Ovary (tissue), 9 donors: ENCODE measurements around the gene ITFG1. TPM values are rescaled to one million over a fixed set of nuclear protein-coding genes. Genes with fewer than 3 reads are reported as not detected.

Experiments
- DNase-seq, 5 donors: peaks; one replicate each; pipeline ENCODE4 v3.0.0-alpha.2; 2019 to 2020
- H3K27ac ChIP-seq, 2 donors: fragments of 200-600 bp; one replicate each; pipeline versions ENCODE4 v1.5.1 to v1.8.0; 2019 to 2022
- H3K27me3 ChIP-seq: fragments of 200-600 bp; one replicate; pipeline ENCODE4 v1.8.0; 2022
- H3K36me3 ChIP-seq: fragments of 200-600 bp; sonication (generic); one replicate; pipeline ENCODE4 v1.5.1; 2019
- H3K4me1 ChIP-seq: one replicate; pipeline ENCODE4 v1.8.1; 2013; ENCODE audit warnings: mild to moderate bottlenecking, moderate library complexity; ENCODE audit not compliant: insufficient read depth
- H3K4me3 ChIP-seq: fragments of 200-600 bp; sonication (generic); one replicate; pipeline ENCODE4 v1.5.1; 2017
- H3K9me3 ChIP-seq, 2 donors: fragments of 200-600 bp in 1 of 2; sonication (generic) in 1 of 2; one replicate each; pipeline versions ENCODE4 v1.5.1 to v1.8.1; 2013 to 2019; ENCODE audit warnings: mild to moderate bottlenecking in 1 of 2, moderate library complexity in 1 of 2
- EP300 ChIP-seq: sonication (generic); formaldehyde crosslinking; IDR thresholded peaks from one replicate; pipeline ENCODE4 v1.6.1; 2017; ENCODE audit warnings: antibody characterized with exemption
- POLR2A ChIP-seq: fragments of 450-650 bp; IDR thresholded peaks from one replicate; pipeline ENCODE4 v1.6.1; 2017; ENCODE audit warnings: antibody characterized with exemption, mild to moderate bottlenecking, moderate library complexity
- WGBS, 3 donors: extraction: QIAGEN DNeasy Blood & Tissue Kit in 1 of 3; methylation state at CpG; one replicate each; pipeline versions ENCODE4 v1.1.5 to v1.1.7; 2013 to 2017; 5-methylcytosine and 5-hydroxymethylcytosine counted together
- intact Hi-C, 4 donors: fragments of 100-400 bp; cut with DNase I; formaldehyde crosslinking; loops; one replicate each; pipeline versions ENCODE4 v1.11.0 to v1.15.1; 2022 to 2023
- polyA plus RNA-seq, 2 donors: library from polyadenylated mRNA; stranded (reverse); fragments of 200-250 nt in 1 of 2; fragments of 350-450 nt in 1 of 2; fragmentation: Illumina TruSeq in 1 of 2; extraction: RNeasy Lipid Tissue Mini Kit (QIAGEN cat#74804) in 1 of 2; gene quantifications; one replicate each; pipeline ENCODE4 v1.2.3, GENCODE V29; 2013 to 2014
- total RNA-seq, 7 donors: library from RNA; depleted of rRNA in 2 of 7; stranded (reverse); fragments of >200 nt in 2 of 7; fragmentation: NEBNext Ultra II Directional in 3 of 7; extraction: Animal tissue kit (Norgen Biotek cat#: 25700) in 3 of 7; gene quantifications; one replicate each; pipeline versions ENCODE4 v1.1.0 to v1.2.4, GENCODE V29; 2016 to 2023
- TF ChIP-seq, protein P1 (sequence below), 3 donors: fragments of 450-650 bp in 2 of 3; fragments of 200-600 bp in 1 of 3; IDR thresholded peaks; one replicate each; pipeline versions ENCODE4 v1.5.1 to v1.8.0; 2016 to 2022; ENCODE audit warnings: antibody characterized with exemption in 3 of 3, mild to moderate bottlenecking in 1 of 3
- donor health status: DM: no; HTN: no; CAD: no; lungs with moderate emphysema.
- donor health status: DM: no; HTN: no; CAD: no.
- donor health status: Bipolar disorder and iron deficiency.
- donor health status: DM: yes; HTN: yes; CAD: no.
- donor health status: DM: no; HTN: no; CAD: no.
- donor health status: DM: yes; HTN: yes; CAD: no.

The ITFG1 gene
- total and polyA plus RNA-seq, 9 donors = 34.4 to 123 (median 40.2) TPM

DNA sequence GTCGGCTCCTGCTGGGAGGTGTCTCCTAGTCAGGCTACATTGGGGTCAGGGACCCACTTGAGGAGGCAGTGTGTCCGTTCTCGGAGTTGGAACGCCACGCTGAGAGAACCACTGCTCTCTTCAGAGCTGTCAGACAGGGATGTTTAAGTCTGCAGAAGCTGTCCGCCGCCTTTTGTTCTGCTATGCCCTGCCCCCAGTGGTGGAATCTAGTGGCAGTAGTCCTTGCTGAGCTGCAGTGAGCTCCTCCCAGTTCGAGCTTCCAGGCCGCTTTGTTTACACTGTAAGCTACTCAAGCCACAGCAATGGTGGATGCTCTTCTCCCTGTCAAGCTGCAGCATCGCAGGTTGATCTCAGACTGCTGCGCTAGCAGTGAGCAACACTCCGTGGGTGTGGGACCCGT is 36.0 kb downstream of the ITFG1 start:
- Histone ChIP-seq H3K27me3 (no peaks in the 10 kb centered on the region), H3K36me3 (no peaks in the 10 kb centered on the region), H3K27ac (no peak overlapping the region), H3K4me1 (no peaks in the 10 kb centered on the region), H3K9me3 (no peaks in the 10 kb centered on the region), H3K4me3 (no peak overlapping the region)
- DNase-seq = no peak
- no peak for TF ChIP-seq POLR2A
- WGBS, 3 donors = 92 to 96% (median 92%) methylated on average over 13 of the region's 13 CpGs
- intact Hi-C loops = no loop called here

DNA sequence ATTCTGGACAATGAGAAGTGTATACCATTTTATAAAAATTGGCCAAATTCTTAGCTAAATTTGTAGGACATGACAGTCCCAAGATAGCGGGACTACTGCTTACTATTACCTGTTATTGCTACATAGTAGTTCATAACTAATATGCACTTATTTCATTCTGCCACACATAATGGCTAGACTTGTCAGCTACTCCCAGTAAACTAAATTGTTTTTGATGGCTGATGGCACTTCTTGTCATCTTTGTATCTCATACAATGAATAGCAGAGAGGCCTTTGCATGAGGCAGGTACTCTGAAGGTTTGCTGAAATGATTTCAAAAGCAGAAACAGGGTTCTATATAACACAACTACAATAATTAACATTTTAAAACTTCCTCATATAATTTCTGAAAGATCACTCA is 44.0 kb downstream of the ITFG1 start:
- no peaks in the 10 kb centered on the region for H3K9me3 ChIP-seq
- no peak overlapping the region for H3K4me3 ChIP-seq
- TF ChIP-seq, protein P1, sequence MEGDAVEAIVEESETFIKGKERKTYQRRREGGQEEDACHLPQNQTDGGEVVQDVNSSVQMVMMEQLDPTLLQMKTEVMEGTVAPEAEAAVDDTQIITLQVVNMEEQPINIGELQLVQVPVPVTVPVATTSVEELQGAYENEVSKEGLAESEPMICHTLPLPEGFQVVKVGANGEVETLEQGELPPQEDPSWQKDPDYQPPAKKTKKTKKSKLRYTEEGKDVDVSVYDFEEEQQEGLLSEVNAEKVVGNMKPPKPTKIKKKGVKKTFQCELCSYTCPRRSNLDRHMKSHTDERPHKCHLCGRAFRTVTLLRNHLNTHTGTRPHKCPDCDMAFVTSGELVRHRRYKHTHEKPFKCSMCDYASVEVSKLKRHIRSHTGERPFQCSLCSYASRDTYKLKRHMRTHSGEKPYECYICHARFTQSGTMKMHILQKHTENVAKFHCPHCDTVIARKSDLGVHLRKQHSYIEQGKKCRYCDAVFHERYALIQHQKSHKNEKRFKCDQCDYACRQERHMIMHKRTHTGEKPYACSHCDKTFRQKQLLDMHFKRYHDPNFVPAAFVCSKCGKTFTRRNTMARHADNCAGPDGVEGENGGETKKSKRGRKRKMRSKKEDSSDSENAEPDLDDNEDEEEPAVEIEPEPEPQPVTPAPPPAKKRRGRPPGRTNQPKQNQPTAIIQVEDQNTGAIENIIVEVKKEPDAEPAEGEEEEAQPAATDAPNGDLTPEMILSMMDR (IDR thresholded peaks at IDR 0.05) = no peak
- no peak for TF ChIP-seq POLR2A
- no peak for TF ChIP-seq EP300
- intact Hi-C loops = no loop called here
- H3K27me3 ChIP-seq = no peaks in the 10 kb centered on the region
- no peaks in the 10 kb centered on the region for H3K36me3 ChIP-seq
- peaks cover 1% of the 10 kb centered on the region for H3K4me1 ChIP-seq
- H3K27ac ChIP-seq = no peak overlapping the region
- WGBS, 3 donors = 96 to 97% (median 97%) methylated on average over 1 of the region's 1 CpG
- DNase-seq = no peak

DNA sequence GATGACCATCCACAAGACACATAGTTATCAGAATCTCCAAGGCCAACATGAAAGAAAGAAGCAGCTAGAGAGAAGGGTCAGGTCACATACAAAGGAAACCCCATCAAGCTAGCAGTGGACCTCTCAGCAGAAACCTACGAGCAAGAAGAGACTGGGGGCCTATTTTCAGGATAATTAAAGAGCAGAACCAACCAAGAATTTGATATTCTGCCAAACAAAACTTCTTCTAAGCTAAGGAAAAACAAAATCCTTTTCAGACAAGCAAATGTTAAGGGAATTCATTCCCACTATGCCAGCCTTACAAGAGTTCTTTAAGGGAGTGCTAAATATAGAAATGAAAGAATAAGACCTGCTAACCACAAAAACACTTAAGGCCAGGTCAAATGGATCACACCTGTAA is 47.8 kb downstream of the ITFG1 start:
- 23 to 49% (median 41%) methylated on average over 1 of the region's 1 CpG for WGBS, 3 donors
- no peak for TF ChIP-seq EP300
- intact Hi-C loops = no loop called here

DNA sequence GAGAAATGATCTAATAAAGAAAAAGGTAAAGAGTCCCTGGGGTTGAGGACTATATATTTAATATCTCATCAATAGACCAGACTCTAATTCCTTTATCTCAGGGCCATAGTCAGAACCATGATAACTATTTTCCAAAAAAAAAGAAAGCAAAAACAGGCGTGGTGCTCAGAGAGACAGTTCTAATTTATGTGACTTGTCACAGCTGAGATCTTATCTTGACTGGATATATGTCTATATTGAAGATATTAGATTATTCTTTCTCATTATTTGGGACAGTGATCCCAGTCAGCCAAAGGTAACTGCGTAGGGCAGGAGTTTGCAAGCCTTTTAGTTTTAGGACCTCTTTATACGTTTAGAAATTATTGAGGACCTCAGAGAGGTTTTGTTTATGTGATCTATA is 52.4 kb downstream of the ITFG1 start:
- no peak overlapping the region for H3K27ac ChIP-seq
- TF ChIP-seq, protein P1 (IDR thresholded peaks at IDR 0.05) = no peak
- TF ChIP-seq POLR2A (no peak), EP300 (no peak)
- WGBS, 3 donors = 83 to 88% (median 88%) methylated on average over 3 of the region's 3 CpGs

More for the DNA sequence above, 47.8 kb downstream of the ITFG1 start:
- Histone ChIP-seq H3K27ac (no peak overlapping the region), H3K4me3 (no peak overlapping the region), H3K36me3 (no peaks in the 10 kb centered on the region), H3K4me1 (peaks cover 1% of the 10 kb centered on the region), H3K9me3 (no peaks in the 10 kb centered on the region), H3K27me3 (no peaks in the 10 kb centered on the region)
- DNase-seq = no peak

DNA sequence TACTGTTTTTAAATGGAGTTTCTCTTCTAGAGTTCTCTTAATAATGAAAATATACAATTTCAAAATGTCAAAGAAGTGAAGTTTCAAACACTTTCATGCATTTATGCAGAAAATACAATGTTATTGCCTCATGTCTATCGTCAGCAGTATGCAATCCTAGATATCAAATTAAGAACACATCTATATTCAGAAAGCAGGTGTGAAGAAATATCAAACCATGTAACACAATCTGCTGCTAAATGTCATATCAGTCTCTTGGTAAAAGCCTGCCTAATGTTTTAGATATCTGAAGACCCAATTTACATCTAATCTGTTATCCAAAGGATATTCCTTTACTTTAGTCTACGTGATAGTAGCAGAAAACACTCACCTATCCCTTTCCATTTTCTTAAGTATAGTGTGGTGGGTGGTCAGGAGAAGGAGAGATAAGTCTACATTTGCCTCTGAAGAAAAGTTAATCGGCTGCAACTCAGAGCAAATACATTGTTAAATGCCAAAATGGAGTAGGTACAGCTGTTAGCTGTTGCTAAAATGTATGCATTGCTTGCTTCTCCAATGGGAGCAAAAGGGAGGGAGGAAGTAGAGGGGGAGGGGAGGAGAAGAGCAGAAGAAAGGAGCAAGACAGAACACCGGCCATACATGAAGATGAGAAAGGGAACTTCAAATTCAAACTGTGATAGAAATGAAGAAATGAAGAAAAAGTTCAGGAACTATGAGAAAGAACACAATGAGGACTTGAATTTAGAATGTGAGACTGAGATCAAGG is 64.9 kb downstream of the ITFG1 start:
- WGBS, 3 donors = 77 to 86% (median 86%) methylated on average over 4 of the region's 4 CpGs
- intact Hi-C loops = no loop called here
- TF ChIP-seq, protein P1 (IDR thresholded peaks at IDR 0.05) = no peak
- TF ChIP-seq POLR2A = no peak
- TF ChIP-seq EP300 = no peak

More for the DNA sequence above, 52.4 kb downstream of the ITFG1 start:
- Histone ChIP-seq H3K27me3 (no peaks in the 10 kb centered on the region), H3K36me3 (no peaks in the 10 kb centered on the region), H3K9me3 (no peaks in the 10 kb centered on the region), H3K4me3 (no peak overlapping the region), H3K4me1 (peaks cover 1% of the 10 kb centered on the region)
- intact Hi-C loops = no loop called here
- no peak for DNase-seq

More for the DNA sequence above, 64.9 kb downstream of the ITFG1 start:
- H3K27ac ChIP-seq = no peak overlapping the region
- no peak overlapping the region for H3K4me3 ChIP-seq
- no peak for DNase-seq
- H3K36me3 ChIP-seq = no peaks in the 10 kb centered on the region
- no peaks in the 10 kb centered on the region for H3K4me1 ChIP-seq
- H3K9me3 ChIP-seq = no peaks in the 10 kb centered on the region
- H3K27me3 ChIP-seq = no peaks in the 10 kb centered on the region
